GM12878 (cell line): ENCODE data around the gene C15orf61. TPM values are rescaled to one million over a fixed set of nuclear protein-coding genes. Genes with fewer than 3 reads are reported as not detected.

Experiments
- BACH1 ChIP-seq: fragments of 450-650 bp; IDR thresholded peaks from 2 replicates; pipeline ENCODE4 v1.6.1; 2017; ENCODE audit warnings: mild to moderate bottlenecking, borderline replicate concordance
- BHLHE40 ChIP-seq, 2 experiments: fragments of 450-650 bp in 1 of 2; IDR thresholded peaks; 2 replicates each; pipeline ENCODE4 v1.6.1; 2011 to 2017; ENCODE audit warnings: low read depth in 2 of 2, borderline replicate concordance in 1 of 2, improper control_type of control experiment in 1 of 2, low read length in 1 of 2, mild to moderate bottlenecking in 1 of 2
- EGR1 ChIP-seq, 2 experiments: IDR thresholded peaks; 1 replicate in 1 of 2; 2 replicates in 1 of 2; pipeline ENCODE4 v1.6.1; 2011 to 2012; ENCODE audit warnings: low read depth in 2 of 2, low read length in 2 of 2, borderline replicate concordance in 1 of 2, mild to moderate bottlenecking in 1 of 2, moderate library complexity in 1 of 2
- IKZF2 ChIP-seq, 2 experiments: fragments of 450-650 bp; IDR thresholded peaks; 2 replicates each; pipeline ENCODE4 v1.6.1; 2017; ENCODE audit warnings: mild to moderate bottlenecking in 2 of 2, moderate library complexity in 2 of 2
- MAX ChIP-seq: IDR thresholded peaks from 2 replicates; pipeline ENCODE4 v1.6.1; 2012; ENCODE audit warnings: low read depth, low read length, improper control_type of control experiment
- RB1 ChIP-seq: fragments of 450-650 bp; formaldehyde crosslinking; IDR thresholded peaks from 2 replicates; pipeline ENCODE4 v1.6.1; 2017; ENCODE audit warnings: mild to moderate bottlenecking, borderline replicate concordance
- RFX5 ChIP-seq: IDR thresholded peaks from 2 replicates; pipeline ENCODE4 v1.6.1; 2011; ENCODE audit warnings: low read depth, low read length, improper control_type of control experiment
- SKIL ChIP-seq: fragments of 450-650 bp; IDR thresholded peaks from 2 replicates; pipeline ENCODE4 v1.6.1; 2017; ENCODE audit warnings: mild to moderate bottlenecking, low read depth, inconsistent platforms; ENCODE audit not compliant: poor library complexity, severe bottlenecking
- SMARCA5 ChIP-seq: fragments of 450-650 bp; IDR thresholded peaks from 2 replicates; pipeline ENCODE4 v1.6.1; 2017; ENCODE audit warnings: mild to moderate bottlenecking
- SPI1 ChIP-seq: IDR thresholded peaks from 2 replicates; pipeline ENCODE4 v1.6.1; 2011; ENCODE audit warnings: low read depth, mild to moderate bottlenecking, low read length, moderate library complexity, borderline replicate concordance; ENCODE audit not compliant: insufficient read depth
- ZBTB11 ChIP-seq: fragments of 450-650 bp; formaldehyde crosslinking; IDR thresholded peaks from 2 replicates; pipeline ENCODE4 v1.5.0; 2022; ENCODE audit warnings: mild to moderate bottlenecking, missing genetic modification characterization
- polyA plus RNA-seq, 11 experiments: library from polyadenylated mRNA; depleted of rRNA in 4 of 11; unstranded in 6 of 11; stranded (reverse) in 5 of 11; fragments of >200 nt; fragmentation: Nextera tagmentation in 4 of 11; fragmentation: Illumina TruSeq in 1 of 11; extraction: Ambion mirVana in 4 of 11; extraction: Trizol in 1 of 11; gene quantifications; 1 replicate in 1 of 11; 2 replicates in 10 of 11; pipeline versions ENCODE4 v1.2.1 to v1.2.3, GENCODE V29; 2011 to 2016; ENCODE audit warnings: inconsistent platforms in 2 of 11, missing spikeins in 2 of 11, low read depth in 1 of 11
- total RNA-seq, 4 experiments: library from RNA; depleted of rRNA in 3 of 4; stranded (reverse); fragments of >200 nt in 3 of 4; fragmentation: Illumina TruSeq in 1 of 4; extraction: Trizol in 1 of 4; gene quantifications; 2 replicates each; pipeline versions ENCODE4 v1.2.1 to v1.2.3, GENCODE V29; 2013 to 2021
- TF ChIP-seq, protein P1 (sequence below): fragments of 450-650 bp; IDR thresholded peaks from 2 replicates; pipeline ENCODE4 v1.6.1; 2017; ENCODE audit warnings: low read depth, mild to moderate bottlenecking, moderate library complexity

The C15orf61 gene
- total and polyA plus RNA-seq, 10 of the 15 experiments (the other 5 are each of a cell fraction or from before 2014, with no cell fraction given): 1.4 to 8.7 (median 4.3) TPM

- TF ChIP-seq ZBTB11 (no peak), EGR1 (IDR thresholded peaks at IDR 0.05; ENCODE audit: borderline replicate concordance in 1 of 2, low read depth in 2 of 2, low read length in 2 of 2) (peak in 1 of 2 experiments; percentile 57; a peak in 1 of 3 replicates), MAX (peak; percentile 54; the same call in 1 of the 2 replicates), SKIL (peak; percentile 35), IKZF2 (IDR thresholded peaks at IDR 0.05) (0 out of 4 replicates have a peak, but pooled peaks of 1 of the 2 experiments have one; percentile 10), BACH1 (no peak), SPI1 (peak; percentile 33; the same call in 1 of the 2 replicates), SMARCA5 (no peak), RFX5 (peak; percentile 90), BHLHE40 (IDR thresholded peaks at IDR 0.05; ENCODE audit: borderline replicate concordance in 1 of 2, low read depth in 2 of 2, low read length in 1 of 2) (peak in 1 of 2 experiments; percentile 76; a peak in 1 of 4 replicates), RB1 (no peak)
- TF ChIP-seq, protein P1, sequence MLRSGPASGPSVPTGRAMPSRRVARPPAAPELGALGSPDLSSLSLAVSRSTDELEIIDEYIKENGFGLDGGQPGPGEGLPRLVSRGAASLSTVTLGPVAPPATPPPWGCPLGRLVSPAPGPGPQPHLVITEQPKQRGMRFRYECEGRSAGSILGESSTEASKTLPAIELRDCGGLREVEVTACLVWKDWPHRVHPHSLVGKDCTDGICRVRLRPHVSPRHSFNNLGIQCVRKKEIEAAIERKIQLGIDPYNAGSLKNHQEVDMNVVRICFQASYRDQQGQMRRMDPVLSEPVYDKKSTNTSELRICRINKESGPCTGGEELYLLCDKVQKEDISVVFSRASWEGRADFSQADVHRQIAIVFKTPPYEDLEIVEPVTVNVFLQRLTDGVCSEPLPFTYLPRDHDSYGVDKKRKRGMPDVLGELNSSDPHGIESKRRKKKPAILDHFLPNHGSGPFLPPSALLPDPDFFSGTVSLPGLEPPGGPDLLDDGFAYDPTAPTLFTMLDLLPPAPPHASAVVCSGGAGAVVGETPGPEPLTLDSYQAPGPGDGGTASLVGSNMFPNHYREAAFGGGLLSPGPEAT: 0 out of 2 replicates have a peak, but pooled peaks have one; percentile 16
These were observed 456 bp upstream of the C15orf61 start (continued) for GRCh38 chr15:67520321-67521028.
